NCI-H2227 (cell line): Measurements from ENCODE around the gene ZNF22.

Experiments used
- DNase-seq: peaks from one replicate; lab custom pipeline; 2025; ENCODE audit not compliant: unreplicated experiment; lab: John Stamatoyannopoulos, UW

The ZNF22 gene

GRCh38 chr10:44963772-44964633 is 36.7 kb upstream of the ZNF22 start:
- DNase-seq, result no peak

GRCh38 chr10:44965104-44965503 is 35.6 kb upstream of the ZNF22 start:
- DNase-seq, result no peak

GRCh38 chr10:44965651-44966097 is 35.0 kb upstream of the ZNF22 start:
- DNase-seq, result no peak

GRCh38 chr10:44966129-44966815 is 34.5 kb upstream of the ZNF22 start:
- DNase-seq, result no peak

- DNase-seq, result no peak
These were observed 33.8 kb upstream of the ZNF22 start for GRCh38 chr10:44966816-44967509.

GRCh38 chr10:44967616-44968015 is 33.1 kb upstream of the ZNF22 start:
- DNase-seq, result no peak

GRCh38 chr10:44968091-44968490 is 32.6 kb upstream of the ZNF22 start:
- DNase-seq, result no peak

- no peak for DNase-seq
These were observed 32.0 kb upstream of the ZNF22 start for GRCh38 chr10:44968500-44969400.

- no peak for DNase-seq
These were observed 30.9 kb upstream of the ZNF22 start for GRCh38 chr10:44969854-44970253.

- DNase-seq, result no peak
These were observed 29.8 kb upstream of the ZNF22 start for GRCh38 chr10:44970812-44971395.

GRCh38 chr10:44971434-44971833 is 29.3 kb upstream of the ZNF22 start:
- no peak for DNase-seq

GRCh38 chr10:44971935-44972757 is 28.6 kb upstream of the ZNF22 start:
- no peak for DNase-seq

GRCh38 chr10:44972874-44973306 is 27.8 kb upstream of the ZNF22 start:
- no peak for DNase-seq

GRCh38 chr10:44973323-44974081 is 27.2 kb upstream of the ZNF22 start:
- DNase-seq, result no peak

GRCh38 chr10:44974082-44974627 is 26.6 kb upstream of the ZNF22 start:
- no peak for DNase-seq

GRCh38 chr10:44974628-44975430 is 25.9 kb upstream of the ZNF22 start:
- no peak for DNase-seq
